ENCODE data around the gene TAF11L8.
"Not testable (repeated sequence)": the region's sequence is repeated elsewhere in the genome, so short reads cannot be mapped to it uniquely, and the experiment has no call there.

The TAF11L8 gene

DNA sequence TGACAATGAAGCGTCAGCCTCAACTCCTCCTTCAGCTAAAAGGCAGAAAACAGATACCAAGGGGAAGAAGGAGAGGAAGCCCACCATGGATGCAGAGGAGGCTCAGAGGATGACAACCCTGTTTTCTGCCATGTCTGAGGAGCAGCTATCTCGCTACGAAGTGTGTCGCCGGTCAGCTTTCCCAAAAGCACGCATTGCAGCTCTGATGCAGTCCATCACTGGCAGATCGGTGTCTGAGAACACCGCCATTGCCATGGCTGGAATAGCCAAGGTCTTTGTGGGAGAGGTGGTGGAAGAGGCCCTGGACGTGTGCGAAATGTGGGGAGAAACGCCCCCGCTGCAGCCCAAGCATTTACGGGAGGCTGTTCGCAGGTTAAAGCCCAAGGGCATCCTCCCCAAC, 14.2 kb upstream of the TAF11L8 start:
- DNase-seq (ENCODE audit: low read depth): no peak
- TF ChIP-seq, protein P1, sequence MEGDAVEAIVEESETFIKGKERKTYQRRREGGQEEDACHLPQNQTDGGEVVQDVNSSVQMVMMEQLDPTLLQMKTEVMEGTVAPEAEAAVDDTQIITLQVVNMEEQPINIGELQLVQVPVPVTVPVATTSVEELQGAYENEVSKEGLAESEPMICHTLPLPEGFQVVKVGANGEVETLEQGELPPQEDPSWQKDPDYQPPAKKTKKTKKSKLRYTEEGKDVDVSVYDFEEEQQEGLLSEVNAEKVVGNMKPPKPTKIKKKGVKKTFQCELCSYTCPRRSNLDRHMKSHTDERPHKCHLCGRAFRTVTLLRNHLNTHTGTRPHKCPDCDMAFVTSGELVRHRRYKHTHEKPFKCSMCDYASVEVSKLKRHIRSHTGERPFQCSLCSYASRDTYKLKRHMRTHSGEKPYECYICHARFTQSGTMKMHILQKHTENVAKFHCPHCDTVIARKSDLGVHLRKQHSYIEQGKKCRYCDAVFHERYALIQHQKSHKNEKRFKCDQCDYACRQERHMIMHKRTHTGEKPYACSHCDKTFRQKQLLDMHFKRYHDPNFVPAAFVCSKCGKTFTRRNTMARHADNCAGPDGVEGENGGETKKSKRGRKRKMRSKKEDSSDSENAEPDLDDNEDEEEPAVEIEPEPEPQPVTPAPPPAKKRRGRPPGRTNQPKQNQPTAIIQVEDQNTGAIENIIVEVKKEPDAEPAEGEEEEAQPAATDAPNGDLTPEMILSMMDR (IDR thresholded peaks at IDR 0.05; ENCODE audit: control insufficient read depth, extremely low read depth, insufficient read depth): no peak
- H3K4me3 ChIP-seq (ENCODE audit: low read depth, low read length): no peak overlapping the region

- DNase-seq (ENCODE audit: low read depth); H3K4me3 ChIP-seq (ENCODE audit: low read depth, low read length): not testable (repeated sequence)
These were observed 13.1 kb upstream of the TAF11L8 start, which contains the start of gene TAF11L11 for GRCh38 chr5:17603880-17604279. TAF11L11 (plus strand) TSS chr5:17604183.

DNA sequence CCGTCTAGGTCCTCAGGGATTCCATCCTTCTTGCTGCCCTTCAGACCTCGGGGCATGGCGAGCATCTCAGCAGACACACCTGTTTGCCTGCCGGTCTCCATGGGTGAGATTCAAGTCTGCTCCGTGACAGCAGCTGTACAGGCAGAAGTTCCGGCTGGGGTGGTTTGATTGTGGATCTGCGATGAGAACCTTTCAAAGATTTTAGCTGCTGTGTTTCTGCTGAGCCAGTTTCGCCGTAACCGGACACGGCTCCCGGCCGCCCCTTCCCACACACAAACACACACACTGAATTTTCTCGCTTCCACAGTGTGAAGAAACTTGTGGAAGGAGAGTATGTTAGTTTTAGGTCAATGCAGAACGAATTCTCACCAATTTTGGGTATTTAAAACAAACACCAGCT, 7.0 kb upstream of the TAF11L8 start, which contains the start of gene TAF11L10:
TAF11L10 (minus strand) TSS at position 101 of the 400 bp plus-strand sequence.
- not testable (repeated sequence) for H3K4me3 ChIP-seq (ENCODE audit: low read depth, low read length); DNase-seq (ENCODE audit: low read depth)

DNA sequence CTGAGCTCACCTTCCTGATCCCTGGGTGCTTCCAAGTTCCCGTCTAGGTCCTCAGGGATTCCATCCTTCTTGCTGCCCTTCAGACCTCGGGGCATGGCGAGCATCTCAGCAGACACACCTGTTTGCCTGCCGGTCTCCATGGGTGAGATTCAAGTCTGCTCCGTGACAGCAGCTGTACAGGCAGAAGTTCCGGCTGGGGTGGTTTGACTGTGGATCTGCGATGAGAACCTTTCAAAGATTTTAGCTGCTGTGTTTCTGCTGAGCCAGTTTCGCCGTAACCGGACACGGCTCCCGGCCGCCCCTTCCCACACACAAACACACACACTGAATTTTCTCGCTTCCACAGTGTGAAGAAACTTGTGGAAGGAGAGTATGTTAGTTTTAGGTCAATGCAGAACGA, 3.5 kb upstream of the TAF11L8 start, which contains the start of gene TAF11L9:
TAF11L9 (minus strand) TSS at position 140 of the 400 bp plus-strand sequence.
- DNase-seq (ENCODE audit: low read depth): not testable (repeated sequence)

GRCh38 chr5:17585658-17586057, 5.1 kb downstream of the TAF11L8 start, which contains the start of gene TAF11L7:
TAF11L7 (minus strand) TSS chr5:17585758.
- H3K4me3 ChIP-seq (ENCODE audit: low read depth, low read length); DNase-seq (ENCODE audit: low read depth): not testable (repeated sequence)

More for the DNA sequence above, 3.5 kb upstream of the TAF11L8 start, which contains the start of gene TAF11L9:
- not testable (repeated sequence) for H3K4me3 ChIP-seq (ENCODE audit: low read depth, low read length)
